ENCODE measurements around the gene PMPCA. TPM values are rescaled to one million over a fixed set of nuclear protein-coding genes. Genes with fewer than 3 reads are reported as not detected.

The PMPCA gene
- total RNA-seq, 4 donors from 2014 or later, result 29.4 to 38.7 (median 33.5) TPM

GRCh38 chr9:136465500-136466154 lies 55.2 kb downstream of the PMPCA start:
- no peak overlapping the region for H3K27ac ChIP-seq
- H3K9me3 ChIP-seq, result no peaks in the 10 kb centered on the region
- intact Hi-C loops (cut with DNase I), result no loop called here
- H3K4me1 ChIP-seq, result no peaks in the 10 kb centered on the region
- H3K4me3 ChIP-seq, result no peak overlapping the region
- WGBS, 2 donors, result 89 to 91% methylated on average over 13 to 18 of the region's 27 CpGs
- H3K27me3 ChIP-seq, result no peaks in the 10 kb centered on the region
- TF ChIP-seq CTCF (IDR thresholded peaks at IDR 0.05), result no peak
- TF ChIP-seq POLR2A (IDR thresholded peaks at IDR 0.05), result no peak
- H3K36me3 ChIP-seq, result peaks cover 41 to 100% (median 58%) of the 10 kb centered on the region in 3 donors
- DNase-seq, result no peak

- WGBS, 2 donors, result 89 to 97% methylated on average over 12 to 15 of the region's 30 CpGs
- Histone ChIP-seq H3K4me1 (no peaks in the 10 kb centered on the region), H3K4me3 (no peak overlapping the region), H3K27me3 (no peaks in the 10 kb centered on the region), H3K36me3 (peaks cover 38 to 100% (median 59%) of the 10 kb centered on the region in 3 donors), H3K9me3 (no peaks in the 10 kb centered on the region), H3K27ac (no peak overlapping the region)
- TF ChIP-seq CTCF (IDR thresholded peaks at IDR 0.05), result no peak
- no peak for TF ChIP-seq POLR2A (IDR thresholded peaks at IDR 0.05)
- intact Hi-C loops (cut with DNase I), result no loop called here
- DNase-seq, result no peak
These were observed 55.7 kb downstream of the PMPCA start for GRCh38 chr9:136466155-136466541.

- Histone ChIP-seq H3K27me3 (no peaks in the 10 kb centered on the region), H3K4me3 (no peak overlapping the region), H3K4me1 (no peaks in the 10 kb centered on the region), H3K9me3 (no peaks in the 10 kb centered on the region), H3K27ac (no peak overlapping the region), H3K36me3 (peaks cover 26 to 100% (median 63%) of the 10 kb centered on the region in 3 donors)
- intact Hi-C loops (cut with DNase I), result no loop called here
- no peak for TF ChIP-seq CTCF (IDR thresholded peaks at IDR 0.05)
- TF ChIP-seq POLR2A (IDR thresholded peaks at IDR 0.05), result no peak
- 61 to 87% methylated on average over 7 to 15 of the region's 15 CpGs for WGBS, 2 donors
- DNase-seq, result no peak
These were observed 57.3 kb downstream of the PMPCA start for GRCh38 chr9:136467766-136468165.

- H3K36me3 ChIP-seq, result peaks cover 27 to 100% (median 66%) of the 10 kb centered on the region in 3 donors
- WGBS, 2 donors, result 93 to 97% methylated on average over 10 to 11 of the region's 11 CpGs
- TF ChIP-seq CTCF (IDR thresholded peaks at IDR 0.05) (no peak), POLR2A (IDR thresholded peaks at IDR 0.05) (no peak)
- H3K27me3 ChIP-seq, result no peaks in the 10 kb centered on the region
- no peak overlapping the region for H3K4me3 ChIP-seq
- intact Hi-C loops (cut with DNase I), result no loop called here
- H3K4me1 ChIP-seq, result no peaks in the 10 kb centered on the region
- no peaks in the 10 kb centered on the region for H3K9me3 ChIP-seq
- H3K27ac ChIP-seq, result no peak overlapping the region
- DNase-seq, result no peak
These were observed 59.9 kb downstream of the PMPCA start for GRCh38 chr9:136470356-136470755.

GRCh38 chr9:136470792-136471469 lies 60.5 kb downstream of the PMPCA start:
- TF ChIP-seq POLR2A (IDR thresholded peaks at IDR 0.05) (no peak), CTCF (IDR thresholded peaks at IDR 0.05) (no peak)
- peaks cover 30 to 100% (median 66%) of the 10 kb centered on the region in 3 donors for H3K36me3 ChIP-seq
- DNase-seq, result no peak
- H3K27me3 ChIP-seq, result no peaks in the 10 kb centered on the region
- no peaks in the 10 kb centered on the region for H3K4me1 ChIP-seq
- intact Hi-C loops (cut with DNase I), result no loop called here
- no peaks in the 10 kb centered on the region for H3K9me3 ChIP-seq
- no peak overlapping the region for H3K4me3 ChIP-seq
- no peak overlapping the region for H3K27ac ChIP-seq
- WGBS, 2 donors, result 80 to 88% methylated on average over 1 to 4 of the region's 12 CpGs

Measured in esophagus squamous epithelium (tissue), 5 donors.